DMS 273 (cell line): ENCODE data around the gene BACE1.
"Not testable (repeated sequence)": the region's sequence is repeated elsewhere in the genome, so short reads cannot be mapped to it uniquely, and the experiment has no call there.

Experiments
- DNase-seq: peaks from one replicate; lab custom pipeline; 2025; ENCODE audit not compliant: unreplicated experiment; lab: John Stamatoyannopoulos, UW

BACE1 gene

DNA sequence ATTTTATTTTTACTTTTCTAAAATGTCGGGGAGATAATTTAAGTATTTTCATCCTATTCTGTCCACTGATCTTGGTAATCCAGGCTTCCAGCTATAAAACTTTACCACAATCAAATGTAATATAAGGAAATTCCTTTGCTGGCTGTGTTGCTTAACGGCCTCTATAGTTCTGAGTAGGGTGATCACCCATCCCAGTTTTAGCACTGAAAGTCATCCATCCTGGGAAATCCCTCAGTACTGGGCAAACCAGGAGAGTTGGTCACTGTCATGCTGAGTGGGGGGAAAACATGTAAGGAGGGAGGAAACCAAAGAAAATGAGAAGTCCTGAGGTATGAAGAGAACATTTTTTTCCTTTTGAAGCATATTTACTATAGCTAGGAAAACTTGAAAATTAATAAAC is 37.7 kb downstream of the BACE1 start:
- DNase-seq = no peak

DNA sequence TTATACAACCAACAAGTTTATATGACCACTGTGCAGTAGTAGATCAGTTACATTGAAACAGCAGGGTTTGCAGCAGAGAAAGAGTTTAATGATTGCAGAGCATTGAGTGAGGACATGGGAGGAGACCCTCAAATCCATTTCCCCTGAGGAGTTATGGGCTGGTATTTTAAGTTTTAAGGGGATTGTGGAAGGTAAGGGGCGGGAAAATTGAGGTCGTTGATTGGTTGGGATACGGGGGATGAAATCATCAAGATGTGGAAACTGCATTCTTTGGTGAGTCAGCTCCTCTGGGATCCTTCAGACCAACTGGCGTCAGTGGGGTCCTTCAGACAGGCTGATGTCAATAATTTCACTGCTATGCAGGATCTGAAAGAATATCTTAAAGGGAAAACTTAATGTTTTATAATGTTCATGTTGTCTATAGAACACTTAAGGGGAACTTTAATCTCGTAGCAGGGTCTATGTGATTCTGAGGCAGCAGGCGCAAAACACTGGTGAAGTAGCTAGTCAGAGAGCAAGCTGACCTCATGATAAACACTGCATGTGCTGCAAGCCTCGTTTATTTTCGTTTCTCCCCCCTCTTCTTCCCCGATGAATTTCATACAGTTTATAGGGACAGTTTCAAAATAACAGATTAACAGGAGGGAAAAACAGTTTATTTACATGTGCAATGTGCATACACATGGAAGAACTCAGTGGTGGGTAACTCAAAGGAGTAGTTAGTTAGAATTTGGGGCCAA is 42.3 kb downstream of the BACE1 start:
- DNase-seq = peak; percentile 53

DNA sequence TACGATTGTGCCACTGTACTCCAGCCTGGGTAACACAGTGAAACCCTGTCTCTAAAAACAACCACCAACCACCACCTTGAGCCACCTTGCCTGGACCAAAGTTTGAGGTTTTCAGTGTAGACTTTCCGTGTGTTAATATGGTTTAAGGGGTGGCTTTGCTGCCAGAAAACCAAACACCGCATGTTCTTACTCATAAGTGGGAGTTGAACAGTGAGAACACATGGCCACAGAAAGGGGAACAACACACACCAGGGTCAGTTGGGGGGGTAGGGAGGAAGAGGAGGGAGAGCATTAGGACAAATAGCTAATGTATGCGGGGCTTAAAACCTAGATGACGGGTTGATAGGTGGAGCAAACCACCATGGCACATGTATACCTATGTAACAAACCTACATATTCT is 43.9 kb downstream of the BACE1 start:
- not testable (repeated sequence) for DNase-seq

DNA sequence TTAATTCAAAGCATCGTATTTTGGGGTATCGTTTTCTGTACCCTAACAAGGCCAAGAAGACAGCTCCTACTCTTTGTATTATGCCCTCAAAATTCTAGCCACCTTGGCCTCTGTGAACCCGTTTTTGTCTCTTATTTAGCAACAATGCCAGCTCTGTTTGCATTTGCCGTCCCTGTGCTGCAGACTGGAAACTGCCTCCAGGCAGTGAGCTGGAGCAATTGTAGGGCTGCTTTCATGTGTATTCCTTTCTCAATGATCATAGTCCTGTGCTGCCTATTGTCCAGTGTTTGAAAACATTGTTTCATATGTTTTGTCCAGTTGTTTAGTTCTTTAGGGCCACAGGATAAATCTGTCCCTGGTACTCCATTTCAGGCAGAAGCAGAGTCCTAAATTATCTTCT is 44.8 kb downstream of the BACE1 start:
- no peak for DNase-seq

DNA sequence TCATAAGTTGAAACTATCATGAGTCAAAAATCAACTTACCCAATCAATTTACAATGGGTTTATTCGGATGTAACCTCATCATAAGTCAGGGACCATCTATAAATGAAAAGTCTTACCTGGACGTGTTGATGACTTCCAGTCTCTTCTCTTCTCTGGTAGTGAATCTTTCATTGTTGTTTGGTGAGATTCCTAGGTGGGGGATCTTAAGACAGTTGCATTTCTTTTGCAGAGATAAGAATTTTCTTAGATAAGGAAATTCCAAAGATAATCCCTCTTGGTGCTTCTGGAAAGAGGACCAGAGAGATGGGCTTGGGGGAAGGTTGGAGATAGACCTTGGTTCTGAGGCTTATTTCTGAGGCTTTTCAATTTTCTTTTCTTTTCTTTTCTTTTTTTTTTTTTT is 46.2 kb downstream of the BACE1 start:
- no peak for DNase-seq

DNA sequence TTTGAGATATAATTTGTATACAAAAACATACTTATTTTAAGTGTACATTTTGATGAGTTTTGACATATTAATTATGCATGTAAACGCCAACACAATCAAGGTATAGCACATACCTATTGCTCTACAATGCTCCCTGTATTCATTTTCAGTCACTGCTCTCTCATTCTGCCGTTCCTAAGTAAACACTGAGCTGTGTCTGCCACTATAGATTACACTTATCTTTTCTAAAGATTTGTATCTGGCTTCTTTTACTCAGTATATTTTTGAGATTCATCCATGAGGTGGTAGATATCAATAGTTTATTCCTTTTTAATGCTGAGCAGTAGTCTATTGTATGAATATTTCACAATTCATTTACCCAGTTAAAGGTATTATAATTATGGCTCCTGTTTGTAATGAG is 50.3 kb downstream of the BACE1 start:
- no peak for DNase-seq

DNA sequence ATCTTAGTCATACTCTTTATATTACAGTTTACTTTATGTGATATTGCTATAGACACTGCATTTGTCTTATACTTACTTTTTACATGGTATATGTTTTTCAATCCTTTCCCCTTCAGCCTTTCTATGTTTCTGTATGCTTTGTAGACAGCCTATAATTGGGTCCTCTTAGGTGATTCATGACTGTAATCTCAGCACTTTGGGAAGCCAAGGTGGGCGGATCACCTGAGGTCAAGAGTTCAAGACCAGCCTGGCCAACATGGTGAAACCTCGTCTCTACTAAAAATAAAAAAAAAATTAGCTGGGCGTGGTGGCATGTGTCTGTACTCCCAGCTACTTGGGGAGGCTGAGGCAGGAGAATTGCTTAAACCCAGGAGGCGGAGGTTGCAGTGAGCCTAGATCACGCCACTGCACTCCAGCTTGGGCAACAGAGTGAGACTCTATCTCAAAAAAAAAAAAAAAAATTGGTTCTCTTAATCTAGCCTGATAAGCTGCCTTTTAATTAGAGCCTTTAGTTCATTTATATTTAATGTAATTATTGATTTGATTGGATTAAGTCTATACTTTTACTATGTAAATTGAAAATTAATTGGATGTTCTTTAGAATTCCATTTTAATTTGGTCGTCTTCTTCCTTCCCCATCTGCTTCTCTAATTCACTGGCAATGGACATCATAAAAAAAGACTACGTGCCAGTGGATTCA is 51.3 kb downstream of the BACE1 start:
- DNase-seq = not testable (repeated sequence)

DNA sequence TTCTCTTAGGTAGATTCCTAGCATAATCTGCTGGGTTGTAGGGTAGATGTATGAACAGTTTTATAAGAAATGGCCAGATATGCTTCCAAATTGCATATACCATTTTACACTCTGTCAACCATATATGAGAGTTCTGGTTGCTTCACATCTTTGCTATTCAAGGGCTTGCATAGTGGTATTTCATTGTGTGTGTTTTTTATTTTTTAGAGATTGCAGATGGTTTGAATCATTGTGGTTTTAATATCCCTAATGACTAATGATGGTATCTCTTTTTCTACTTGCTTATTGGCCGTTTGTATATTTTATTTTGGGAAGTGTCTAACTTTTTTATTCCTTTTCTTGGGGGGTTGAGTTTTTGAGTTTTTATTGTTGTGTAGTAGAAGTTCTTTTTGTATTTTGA is 56.6 kb downstream of the BACE1 start:
- DNase-seq = no peak

DNA sequence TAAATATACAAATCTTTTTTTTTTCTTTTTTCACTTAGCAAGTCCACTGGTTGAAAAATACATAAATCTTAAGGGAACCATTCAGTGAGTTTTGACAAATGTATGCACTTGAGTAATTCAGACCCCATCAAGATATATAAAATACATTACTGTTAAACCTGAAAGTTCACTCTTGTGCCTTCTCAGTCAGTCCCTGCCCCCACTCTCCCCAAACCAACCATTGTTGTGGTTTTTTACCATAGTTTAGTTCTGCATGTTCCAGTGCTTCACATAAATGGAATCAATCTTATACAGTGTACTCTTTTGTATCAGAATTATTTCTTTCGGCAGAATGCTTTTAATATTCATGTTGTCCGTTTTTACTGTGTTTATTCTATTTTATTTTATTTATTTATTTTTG is 57.5 kb downstream of the BACE1 start:
- no peak for DNase-seq

DNA sequence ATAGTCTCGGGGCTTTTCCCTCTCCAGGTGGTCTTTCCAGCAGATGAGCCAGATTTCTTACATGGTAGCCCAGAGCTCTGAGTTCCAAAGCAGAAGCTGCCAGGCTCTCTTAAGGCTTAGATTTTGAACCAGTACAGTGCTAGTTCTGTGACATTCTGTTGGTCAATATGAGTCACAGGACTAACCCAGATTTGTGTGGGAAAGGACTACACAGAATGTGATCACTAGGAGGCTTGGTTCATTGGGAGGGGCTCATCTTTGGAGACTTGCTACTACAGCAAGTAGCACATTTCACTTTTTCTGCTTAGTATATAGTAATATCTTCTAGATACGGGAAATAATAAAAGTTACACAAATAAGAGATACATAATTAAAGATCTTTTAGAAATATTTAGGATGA is 59.5 kb downstream of the BACE1 start:
- DNase-seq = no peak

DNA sequence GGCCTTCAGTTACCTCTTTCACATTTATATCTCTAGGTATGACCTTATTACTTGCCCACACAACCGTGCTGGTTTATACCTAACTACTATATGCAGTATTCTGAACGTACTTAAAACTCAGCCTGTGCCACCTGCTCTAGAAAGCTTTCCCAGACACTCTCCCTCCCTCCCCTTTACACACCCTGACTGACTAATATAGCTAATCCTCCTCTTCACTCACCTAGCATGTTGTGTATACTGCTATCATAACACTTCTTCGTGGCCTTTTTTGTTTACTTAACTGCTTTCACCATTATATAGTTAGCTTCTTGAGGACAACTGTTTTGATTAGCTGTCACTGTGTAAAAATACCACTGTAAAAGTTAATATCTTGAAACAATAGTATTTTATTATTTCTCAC is 60.1 kb downstream of the BACE1 start:
- no peak for DNase-seq

DNA sequence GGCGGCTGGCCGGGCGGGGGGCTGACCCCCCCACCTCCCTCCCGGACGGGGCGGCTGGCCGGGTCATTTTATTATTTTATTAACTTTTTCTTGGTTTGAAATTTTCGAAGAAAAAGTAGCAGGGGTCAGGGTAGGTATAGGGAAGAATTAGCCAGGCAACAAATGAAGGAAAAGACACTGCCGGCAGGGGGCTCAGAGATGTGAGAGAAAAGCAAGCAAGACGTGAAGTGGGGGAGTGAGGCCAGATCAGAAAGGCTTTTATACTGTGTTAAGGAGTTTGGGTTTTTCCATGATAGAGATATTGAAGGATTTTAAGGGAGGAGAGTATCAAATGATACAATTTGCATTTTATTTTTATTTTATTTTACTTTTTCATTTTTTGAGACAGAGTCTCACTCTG is 64.5 kb downstream of the BACE1 start:
- no peak for DNase-seq

DNA sequence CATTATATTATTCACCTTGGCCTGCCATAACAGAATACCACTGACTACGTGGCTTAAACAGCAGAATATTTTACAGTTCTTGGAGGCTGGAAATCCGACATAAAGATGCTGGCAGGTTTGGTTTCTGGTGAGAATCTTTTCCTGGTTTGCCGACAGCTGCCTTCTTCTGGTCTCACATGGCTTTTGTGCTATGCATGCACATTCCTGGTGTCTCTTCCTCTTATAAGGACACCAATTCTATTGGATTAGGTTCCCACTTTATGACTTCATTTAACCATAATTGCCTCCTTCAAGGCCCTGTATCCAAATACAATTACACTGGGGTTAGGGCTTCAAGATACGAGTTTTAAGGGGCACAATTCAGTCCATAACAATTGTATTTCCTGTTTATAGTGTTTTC is 66.5 kb downstream of the BACE1 start:
- DNase-seq = no peak

DNA sequence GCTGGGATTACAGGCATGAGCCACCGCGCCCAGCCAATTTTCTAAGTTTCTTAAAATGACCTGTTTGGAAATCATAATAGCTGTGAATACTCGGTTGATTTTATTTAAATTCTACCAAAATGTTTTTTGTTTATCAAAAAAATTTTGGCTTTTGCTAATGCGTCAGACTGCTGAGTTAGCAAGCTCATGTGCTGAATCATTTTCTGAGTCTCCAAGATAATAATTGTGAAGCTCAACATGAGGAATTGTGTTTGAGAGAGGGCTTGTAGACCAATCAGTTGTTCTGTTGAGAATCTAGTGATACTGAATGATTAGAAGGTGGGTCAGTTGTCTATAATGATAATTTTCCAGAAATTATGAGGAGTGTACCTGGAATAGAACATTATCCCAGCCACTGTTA is 67.7 kb downstream of the BACE1 start:
- no peak for DNase-seq

DNA sequence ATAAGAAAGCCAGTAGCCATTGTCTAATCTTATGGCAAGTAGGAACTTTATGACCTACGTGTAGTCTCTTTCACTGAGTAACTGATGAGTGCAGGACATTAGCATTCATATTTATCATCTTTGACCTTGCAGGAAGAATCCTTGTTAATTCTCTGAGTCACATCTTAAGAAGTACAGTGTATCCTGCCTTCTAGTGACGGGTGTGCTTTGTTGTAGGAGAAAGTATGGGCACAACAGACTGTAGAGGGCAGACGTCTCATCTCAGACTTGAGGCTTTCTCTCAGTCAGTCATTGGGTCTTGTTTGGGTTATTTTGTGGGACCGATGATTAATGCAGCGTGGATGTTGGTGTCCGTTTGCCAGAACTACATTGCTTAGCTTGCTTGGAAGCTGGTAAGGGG is 76.8 kb downstream of the BACE1 start:
- DNase-seq = no peak

DNA sequence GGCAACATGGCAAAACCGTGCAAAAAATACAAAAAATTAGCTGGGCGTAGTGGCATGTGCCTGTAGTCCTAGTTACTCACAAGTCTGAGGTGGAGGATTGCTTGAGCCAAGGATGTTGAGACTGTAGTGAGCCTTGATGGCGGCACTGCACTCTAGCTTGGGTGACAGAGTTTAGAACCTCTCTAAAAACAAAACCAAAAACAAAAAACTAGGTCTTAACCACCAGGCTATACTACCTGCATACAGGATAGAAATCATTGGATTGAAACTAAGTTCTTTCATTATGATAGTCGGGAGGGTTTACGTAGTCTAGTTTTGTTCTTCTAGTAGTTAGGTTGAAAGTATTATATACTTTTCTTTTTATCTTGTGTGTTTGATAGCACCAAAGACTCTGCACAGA is 77.8 kb downstream of the BACE1 start:
- no peak for DNase-seq
